Ovary (tissue), 3 donors: ENCODE measurements around the gene TAPT1.

Source experiments
- POLR2A ChIP-seq: fragments of 450-650 bp; IDR thresholded peaks from one replicate; pipeline ENCODE4 v1.6.1; 2017; ENCODE audit warnings: antibody characterized with exemption, mild to moderate bottlenecking, moderate library complexity
- TF ChIP-seq, protein P1 (sequence below), 3 donors: fragments of 450-650 bp in 2 of 3; fragments of 200-600 bp in 1 of 3; IDR thresholded peaks; one replicate each; pipeline versions ENCODE4 v1.5.1 to v1.8.0; 2016 to 2022; ENCODE audit warnings: antibody characterized with exemption in 3 of 3, mild to moderate bottlenecking in 1 of 3
- donor health status: DM: no; HTN: no; CAD: no.

DNA sequence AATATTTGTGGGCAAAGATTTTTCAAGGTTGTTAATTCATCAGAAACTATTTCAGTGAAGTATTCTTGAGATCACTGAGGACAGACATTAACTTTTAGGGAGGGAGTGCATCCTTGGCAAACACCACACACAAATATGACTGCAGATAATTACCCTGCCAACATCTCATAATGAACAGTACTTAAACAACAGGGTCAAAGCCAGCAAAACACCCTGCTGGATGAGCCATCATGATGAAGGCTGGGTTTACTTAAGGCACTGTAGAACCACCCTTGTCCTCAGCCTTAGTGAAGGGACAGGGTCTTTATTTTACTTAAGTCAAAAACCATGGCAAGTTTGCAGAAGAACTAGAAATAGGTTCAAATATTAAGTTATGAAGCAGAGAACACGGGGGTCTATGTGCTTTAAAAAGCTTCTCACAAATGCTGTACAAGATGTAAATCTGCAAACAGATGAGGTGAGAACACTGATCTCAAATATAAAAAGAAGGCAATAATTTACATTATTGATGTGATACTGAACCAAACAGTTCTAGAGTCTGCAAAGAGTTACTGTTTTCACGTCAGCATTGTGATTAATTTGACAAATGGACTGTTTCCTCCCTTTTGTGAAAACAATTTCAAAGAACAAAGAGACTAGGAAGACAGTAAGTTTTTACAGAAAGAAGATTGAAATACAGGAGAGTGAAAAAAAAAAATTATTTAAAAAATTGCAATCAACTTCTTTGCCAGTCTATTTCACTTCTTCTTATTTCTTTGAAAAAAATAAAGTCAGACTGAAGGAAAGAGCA lies 28.2 kb downstream of the TAPT1 start:
- TF ChIP-seq, protein P1, sequence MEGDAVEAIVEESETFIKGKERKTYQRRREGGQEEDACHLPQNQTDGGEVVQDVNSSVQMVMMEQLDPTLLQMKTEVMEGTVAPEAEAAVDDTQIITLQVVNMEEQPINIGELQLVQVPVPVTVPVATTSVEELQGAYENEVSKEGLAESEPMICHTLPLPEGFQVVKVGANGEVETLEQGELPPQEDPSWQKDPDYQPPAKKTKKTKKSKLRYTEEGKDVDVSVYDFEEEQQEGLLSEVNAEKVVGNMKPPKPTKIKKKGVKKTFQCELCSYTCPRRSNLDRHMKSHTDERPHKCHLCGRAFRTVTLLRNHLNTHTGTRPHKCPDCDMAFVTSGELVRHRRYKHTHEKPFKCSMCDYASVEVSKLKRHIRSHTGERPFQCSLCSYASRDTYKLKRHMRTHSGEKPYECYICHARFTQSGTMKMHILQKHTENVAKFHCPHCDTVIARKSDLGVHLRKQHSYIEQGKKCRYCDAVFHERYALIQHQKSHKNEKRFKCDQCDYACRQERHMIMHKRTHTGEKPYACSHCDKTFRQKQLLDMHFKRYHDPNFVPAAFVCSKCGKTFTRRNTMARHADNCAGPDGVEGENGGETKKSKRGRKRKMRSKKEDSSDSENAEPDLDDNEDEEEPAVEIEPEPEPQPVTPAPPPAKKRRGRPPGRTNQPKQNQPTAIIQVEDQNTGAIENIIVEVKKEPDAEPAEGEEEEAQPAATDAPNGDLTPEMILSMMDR (IDR thresholded peaks at IDR 0.05) = no peak
- TF ChIP-seq POLR2A = no peak
